ENCODE measurements around the gene CDH4.
"Not testable (repeated sequence)": the region's sequence is repeated elsewhere in the genome, so short reads cannot be mapped to it uniquely, and the experiment has no call there.

The CDH4 gene

GRCh38 chr20:61980647-61981583, 728.9 kb downstream of the CDH4 start:
- no peak for DNase-seq

- not testable (repeated sequence) for DNase-seq
Measured at GRCh38 chr20:61981691-61982090, 729.6 kb downstream of the CDH4 start.

GRCh38 chr20:61982191-61982950, 730.3 kb downstream of the CDH4 start:
- no peak for DNase-seq

GRCh38 chr20:61982951-61983315, 730.9 kb downstream of the CDH4 start:
- no peak for DNase-seq

GRCh38 chr20:61983965-61984364, 731.9 kb downstream of the CDH4 start:
- no peak for DNase-seq

- not testable (repeated sequence) for DNase-seq
Measured at GRCh38 chr20:61984431-61984830, 732.4 kb downstream of the CDH4 start.

- no peak for DNase-seq
Measured at GRCh38 chr20:61985096-61985495, 733.0 kb downstream of the CDH4 start.

GRCh38 chr20:61986762-61987321, 734.8 kb downstream of the CDH4 start:
- no peak for DNase-seq

GRCh38 chr20:61988665-61989064, 736.6 kb downstream of the CDH4 start:
- no peak for DNase-seq

- DNase-seq = no peak
Measured at GRCh38 chr20:61989741-61990140, 737.7 kb downstream of the CDH4 start.

Data from SIG-M5 (cell line).